Fibroblast of lung (primary cell): Measurements from ENCODE around the gene GGCX.

ENCODE experiments used
- CTCF ChIP-seq, 2 donors: IDR thresholded peaks in 1 of 2; conservative IDR thresholded peaks in 1 of 2; 1 replicate in 1 of 2; 2 replicates in 1 of 2; pipeline ENCODE4 v1.5.1; 2011 to 2012; ENCODE audit warnings: low read length in 2 of 2, control low read depth in 1 of 2, inconsistent platforms in 1 of 2, low read depth in 1 of 2, mild to moderate bottlenecking in 1 of 2
- EZH2 ChIP-seq: IDR thresholded peaks from 2 replicates; pipeline ENCODE4 v1.5.1; 2012; ENCODE audit warnings: low read length, control low read depth, mild to moderate bottlenecking; ENCODE audit errors: missing control alignments

- no peak for TF ChIP-seq CTCF (conservative IDR thresholded peaks at IDR 0.05 in 1 of 2, IDR thresholded peaks at IDR 0.05 in 1 of 2; ENCODE audit: low read depth in 1 of 2, low read length in 2 of 2)
- no peak for TF ChIP-seq EZH2
Measured at GRCh38 chr2:85602476-85603234, 41.4 kb upstream of the GGCX start, which contains the start of gene TMEM150A.
